HEK293 (cell line): ENCODE measurements around the gene CYP4F2.

ENCODE experiments used
- GLI2 ChIP-seq: fragments of 450-650 bp; formaldehyde crosslinking; IDR thresholded peaks from 2 replicates; pipeline ENCODE4; 2017; ENCODE audit warnings: missing biosample characterization, missing genetic modification characterization, low read depth, borderline replicate concordance
- GLI4 ChIP-seq: fragments of 450-650 bp; formaldehyde crosslinking; IDR thresholded peaks from 2 replicates; pipeline ENCODE4 v1.5.1; 2016; ENCODE audit warnings: missing biosample characterization, missing genetic modification characterization
- KLF16 ChIP-seq: fragments of 450-650 bp; formaldehyde crosslinking; IDR thresholded peaks from 2 replicates; pipeline ENCODE4 v1.5.1; 2017; ENCODE audit warnings: missing biosample characterization, missing genetic modification characterization
- OSR2 ChIP-seq: fragments of 450-650 bp; formaldehyde crosslinking; IDR thresholded peaks from 2 replicates; pipeline ENCODE4 v1.5.1; 2016; ENCODE audit warnings: missing biosample characterization, missing genetic modification characterization
- SCRT1 ChIP-seq: fragments of 450-650 bp; formaldehyde crosslinking; IDR thresholded peaks from 2 replicates; pipeline ENCODE4 v1.5.1; 2016; ENCODE audit warnings: missing biosample characterization, missing genetic modification characterization, borderline replicate concordance
- ZEB2 ChIP-seq: fragments of 450-650 bp; formaldehyde crosslinking; IDR thresholded peaks from 2 replicates; pipeline ENCODE4 v1.5.1; 2016; ENCODE audit warnings: missing biosample characterization, missing genetic modification characterization
- ZFP69B ChIP-seq: fragments of 450-650 bp; formaldehyde crosslinking; IDR thresholded peaks from 2 replicates; pipeline ENCODE4 v1.5.1; 2016; ENCODE audit warnings: missing biosample characterization, missing genetic modification characterization
- ZIC2 ChIP-seq: fragments of 450-650 bp; formaldehyde crosslinking; IDR thresholded peaks from 2 replicates; pipeline ENCODE4 v1.5.1; 2016; ENCODE audit warnings: missing biosample characterization, missing genetic modification characterization
- ZNF155 ChIP-seq: fragments of 450-650 bp; formaldehyde crosslinking; IDR thresholded peaks from 2 replicates; pipeline ENCODE4 v1.5.1; 2016; ENCODE audit warnings: missing biosample characterization, missing genetic modification characterization
- ZNF223 ChIP-seq: fragments of 450-650 bp; formaldehyde crosslinking; IDR thresholded peaks from 2 replicates; pipeline ENCODE4 v1.5.1; 2016; ENCODE audit warnings: missing biosample characterization, missing genetic modification characterization
- ZNF23 ChIP-seq: fragments of 450-650 bp; formaldehyde crosslinking; IDR thresholded peaks from 2 replicates; pipeline ENCODE4 v1.5.1; 2016; ENCODE audit warnings: missing biosample characterization, missing genetic modification characterization, borderline replicate concordance
- ZNF274 ChIP-seq, 2 experiments: fragments of 200-500 bp in 1 of 2; fragments of 450-650 bp in 1 of 2; sonication (Bioruptor generic) in 1 of 2; formaldehyde crosslinking in 1 of 2; IDR thresholded peaks; 2 replicates each; pipeline versions ENCODE4 v1.5.1 to v1.6.1; 2014 to 2016; ENCODE audit warnings: borderline replicate concordance in 1 of 2, inconsistent platforms in 1 of 2, low read length in 1 of 2, missing biosample characterization in 1 of 2, missing genetic modification characterization in 1 of 2
- ZNF292 ChIP-seq: fragments of 450-650 bp; formaldehyde crosslinking; IDR thresholded peaks from 2 replicates; pipeline ENCODE4 v1.5.1; 2016; ENCODE audit warnings: low read depth, missing biosample characterization, missing genetic modification characterization, borderline replicate concordance
- ZNF37A ChIP-seq: fragments of 450-650 bp; IDR thresholded peaks from 2 replicates; pipeline ENCODE4 v1.5.1; 2018; ENCODE audit warnings: missing biosample characterization, missing genetic modification characterization
- ZNF423 ChIP-seq: fragments of 450-650 bp; formaldehyde crosslinking; IDR thresholded peaks from 2 replicates; pipeline ENCODE4 v1.5.1; 2016; ENCODE audit warnings: missing biosample characterization, missing genetic modification characterization
- ZNF433 ChIP-seq: fragments of 450-650 bp; formaldehyde crosslinking; IDR thresholded peaks from 2 replicates; pipeline ENCODE4 v1.5.1; 2016; ENCODE audit warnings: missing biosample characterization, missing genetic modification characterization, low read depth
- ZNF473 ChIP-seq: fragments of 450-650 bp; formaldehyde crosslinking; IDR thresholded peaks from 2 replicates; pipeline ENCODE4 v1.5.1; 2017; ENCODE audit warnings: missing biosample characterization, missing genetic modification characterization
- ZNF76 ChIP-seq: fragments of 450-650 bp; formaldehyde crosslinking; IDR thresholded peaks from 2 replicates; pipeline ENCODE4; 2016; ENCODE audit warnings: low read depth, missing biosample characterization, missing genetic modification characterization, borderline replicate concordance
- ZSCAN23 ChIP-seq: fragments of 450-650 bp; formaldehyde crosslinking; IDR thresholded peaks from 2 replicates; pipeline ENCODE4 v1.5.1; 2016; ENCODE audit warnings: missing biosample characterization, missing genetic modification characterization
- ZXDB ChIP-seq: fragments of 450-650 bp; formaldehyde crosslinking; IDR thresholded peaks from 2 replicates; pipeline ENCODE4 v1.5.1; 2016; ENCODE audit warnings: missing biosample characterization, missing genetic modification characterization
- TF ChIP-seq, protein P1 (sequence below): fragments of 450-650 bp; formaldehyde crosslinking; IDR thresholded peaks from 2 replicates; pipeline ENCODE4 v1.5.1; 2017; ENCODE audit warnings: missing biosample characterization, missing genetic modification characterization
- TF ChIP-seq, protein P2 (sequence below): fragments of 450-650 bp; formaldehyde crosslinking; IDR thresholded peaks from 2 replicates; pipeline ENCODE4 v1.5.1; 2016; ENCODE audit warnings: missing biosample characterization, missing genetic modification characterization
- TF ChIP-seq, protein P3 (sequence below): fragments of 450-650 bp; formaldehyde crosslinking; IDR thresholded peaks from 2 replicates; pipeline ENCODE4 v1.5.1; 2016; ENCODE audit warnings: missing biosample characterization, missing genetic modification characterization, low read depth
- TF ChIP-seq, protein P4 (sequence below): fragments of 450-650 bp; formaldehyde crosslinking; IDR thresholded peaks from 2 replicates; pipeline ENCODE4 v1.5.1; 2016; ENCODE audit warnings: missing biosample characterization, missing genetic modification characterization
- TF ChIP-seq, protein P5 (sequence below): fragments of 450-650 bp; formaldehyde crosslinking; IDR thresholded peaks from 2 replicates; pipeline ENCODE4 v1.5.1; 2016; ENCODE audit warnings: missing biosample characterization, missing genetic modification characterization, low read depth
- TF ChIP-seq, protein P6 (sequence below): fragments of 450-650 bp; formaldehyde crosslinking; IDR thresholded peaks from 2 replicates; pipeline ENCODE4 v1.5.1; 2016; ENCODE audit warnings: missing biosample characterization, missing genetic modification characterization

The CYP4F2 gene

DNA sequence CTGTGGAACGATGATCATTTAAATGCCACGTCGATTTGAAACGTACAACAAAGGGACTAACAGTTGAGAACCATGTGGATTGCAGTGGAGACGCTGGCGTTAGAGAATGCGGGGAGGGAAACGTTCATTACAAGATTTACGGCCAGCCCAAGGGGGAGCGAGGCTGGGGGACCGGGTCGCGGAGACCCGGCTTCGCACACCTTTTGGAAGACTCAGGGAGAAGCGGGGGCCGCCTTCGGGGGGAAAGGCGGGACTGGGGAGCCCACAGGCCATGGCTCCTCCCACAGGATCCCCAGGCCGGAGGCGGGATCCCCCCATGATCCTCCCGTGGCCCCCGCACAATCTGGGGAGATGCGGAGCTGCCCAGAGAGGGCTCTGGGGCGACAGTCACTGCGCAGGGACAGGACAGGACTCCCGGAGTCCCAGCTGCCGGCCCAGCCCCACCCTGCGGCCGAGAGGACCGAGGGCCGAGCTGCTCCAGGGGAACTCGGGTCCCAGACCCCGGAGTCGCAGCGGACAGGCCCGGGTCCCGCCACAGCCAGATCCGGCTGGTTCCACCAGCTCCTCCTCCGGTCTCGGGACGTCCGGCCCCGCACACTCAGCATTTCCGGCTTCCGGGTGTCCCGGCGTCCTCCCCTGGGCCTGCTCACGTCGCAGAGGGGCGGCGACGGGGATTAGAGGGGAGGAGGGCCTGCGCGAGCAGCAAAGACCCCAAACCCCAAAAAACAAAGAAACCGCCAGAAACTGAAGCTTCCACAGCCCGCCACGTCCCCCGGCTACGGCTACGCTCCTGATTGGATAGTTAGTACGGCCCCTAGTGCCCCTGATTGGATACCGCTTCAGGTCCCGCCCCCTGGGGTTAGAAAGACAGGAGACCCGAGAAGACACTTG, 61.3 kb downstream of the CYP4F2 start (continued):
- TF ChIP-seq ZNF274 (IDR thresholded peaks at IDR 0.05; ENCODE audit: low read length), result no peak
- TF ChIP-seq ZNF274 (tag by site-specific recombination; IDR thresholded peaks at IDR 0.05; ENCODE audit: borderline replicate concordance), result no peak
- TF ChIP-seq, protein P1, sequence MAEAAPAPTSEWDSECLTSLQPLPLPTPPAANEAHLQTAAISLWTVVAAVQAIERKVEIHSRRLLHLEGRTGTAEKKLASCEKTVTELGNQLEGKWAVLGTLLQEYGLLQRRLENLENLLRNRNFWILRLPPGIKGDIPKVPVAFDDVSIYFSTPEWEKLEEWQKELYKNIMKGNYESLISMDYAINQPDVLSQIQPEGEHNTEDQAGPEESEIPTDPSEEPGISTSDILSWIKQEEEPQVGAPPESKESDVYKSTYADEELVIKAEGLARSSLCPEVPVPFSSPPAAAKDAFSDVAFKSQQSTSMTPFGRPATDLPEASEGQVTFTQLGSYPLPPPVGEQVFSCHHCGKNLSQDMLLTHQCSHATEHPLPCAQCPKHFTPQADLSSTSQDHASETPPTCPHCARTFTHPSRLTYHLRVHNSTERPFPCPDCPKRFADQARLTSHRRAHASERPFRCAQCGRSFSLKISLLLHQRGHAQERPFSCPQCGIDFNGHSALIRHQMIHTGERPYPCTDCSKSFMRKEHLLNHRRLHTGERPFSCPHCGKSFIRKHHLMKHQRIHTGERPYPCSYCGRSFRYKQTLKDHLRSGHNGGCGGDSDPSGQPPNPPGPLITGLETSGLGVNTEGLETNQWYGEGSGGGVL (tag by site-specific recombination), result peak; percentile 39; the same call in 1 of the 2 replicates
- no peak for TF ChIP-seq GLI4 (tag by site-specific recombination)
- TF ChIP-seq, protein P2, sequence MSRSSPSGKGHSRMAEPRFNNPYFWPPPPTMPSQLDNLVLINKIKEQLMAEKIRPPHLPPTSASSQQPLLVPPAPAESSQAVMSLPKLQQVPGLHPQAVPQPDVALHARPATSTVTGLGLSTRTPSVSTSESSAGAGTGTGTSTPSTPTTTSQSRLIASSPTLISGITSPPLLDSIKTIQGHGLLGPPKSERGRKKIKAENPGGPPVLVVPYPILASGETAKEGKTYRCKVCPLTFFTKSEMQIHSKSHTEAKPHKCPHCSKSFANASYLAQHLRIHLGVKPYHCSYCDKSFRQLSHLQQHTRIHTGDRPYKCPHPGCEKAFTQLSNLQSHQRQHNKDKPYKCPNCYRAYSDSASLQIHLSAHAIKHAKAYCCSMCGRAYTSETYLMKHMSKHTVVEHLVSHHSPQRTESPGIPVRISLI (tag by site-specific recombination), result no peak
- TF ChIP-seq ZNF473 (tag by site-specific recombination), result no peak
- no peak for TF ChIP-seq SCRT1
- TF ChIP-seq ZNF76, result peak; percentile 85
- no peak for TF ChIP-seq ZNF433 (tag by site-specific recombination)
- no peak for TF ChIP-seq ZIC2 (tag by site-specific recombination)
- TF ChIP-seq OSR2 (tag by site-specific recombination), result 0 out of 2 replicates have a peak, but pooled peaks have one; percentile 13
- TF ChIP-seq, protein P3, sequence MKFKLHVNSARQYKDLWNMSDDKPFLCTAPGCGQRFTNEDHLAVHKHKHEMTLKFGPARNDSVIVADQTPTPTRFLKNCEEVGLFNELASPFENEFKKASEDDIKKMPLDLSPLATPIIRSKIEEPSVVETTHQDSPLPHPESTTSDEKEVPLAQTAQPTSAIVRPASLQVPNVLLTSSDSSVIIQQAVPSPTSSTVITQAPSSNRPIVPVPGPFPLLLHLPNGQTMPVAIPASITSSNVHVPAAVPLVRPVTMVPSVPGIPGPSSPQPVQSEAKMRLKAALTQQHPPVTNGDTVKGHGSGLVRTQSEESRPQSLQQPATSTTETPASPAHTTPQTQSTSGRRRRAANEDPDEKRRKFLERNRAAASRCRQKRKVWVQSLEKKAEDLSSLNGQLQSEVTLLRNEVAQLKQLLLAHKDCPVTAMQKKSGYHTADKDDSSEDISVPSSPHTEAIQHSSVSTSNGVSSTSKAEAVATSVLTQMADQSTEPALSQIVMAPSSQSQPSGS, result no peak
- no peak for TF ChIP-seq ZNF23 (tag by site-specific recombination)
- TF ChIP-seq, protein P4, sequence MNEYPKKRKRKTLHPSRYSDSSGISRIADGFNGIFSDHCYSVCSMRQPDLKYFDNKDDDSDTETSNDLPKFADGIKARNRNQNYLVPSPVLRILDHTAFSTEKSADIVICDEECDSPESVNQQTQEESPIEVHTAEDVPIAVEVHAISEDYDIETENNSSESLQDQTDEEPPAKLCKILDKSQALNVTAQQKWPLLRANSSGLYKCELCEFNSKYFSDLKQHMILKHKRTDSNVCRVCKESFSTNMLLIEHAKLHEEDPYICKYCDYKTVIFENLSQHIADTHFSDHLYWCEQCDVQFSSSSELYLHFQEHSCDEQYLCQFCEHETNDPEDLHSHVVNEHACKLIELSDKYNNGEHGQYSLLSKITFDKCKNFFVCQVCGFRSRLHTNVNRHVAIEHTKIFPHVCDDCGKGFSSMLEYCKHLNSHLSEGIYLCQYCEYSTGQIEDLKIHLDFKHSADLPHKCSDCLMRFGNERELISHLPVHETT, result no peak
- 0 out of 2 replicates have a peak, but pooled peaks have one; percentile 30 for TF ChIP-seq ZFP69B (tag by site-specific recombination)
- peak; percentile 75 for TF ChIP-seq KLF16 (tag by site-specific recombination)
- TF ChIP-seq GLI2 (tag by site-specific recombination), result no peak
- TF ChIP-seq, protein P5, sequence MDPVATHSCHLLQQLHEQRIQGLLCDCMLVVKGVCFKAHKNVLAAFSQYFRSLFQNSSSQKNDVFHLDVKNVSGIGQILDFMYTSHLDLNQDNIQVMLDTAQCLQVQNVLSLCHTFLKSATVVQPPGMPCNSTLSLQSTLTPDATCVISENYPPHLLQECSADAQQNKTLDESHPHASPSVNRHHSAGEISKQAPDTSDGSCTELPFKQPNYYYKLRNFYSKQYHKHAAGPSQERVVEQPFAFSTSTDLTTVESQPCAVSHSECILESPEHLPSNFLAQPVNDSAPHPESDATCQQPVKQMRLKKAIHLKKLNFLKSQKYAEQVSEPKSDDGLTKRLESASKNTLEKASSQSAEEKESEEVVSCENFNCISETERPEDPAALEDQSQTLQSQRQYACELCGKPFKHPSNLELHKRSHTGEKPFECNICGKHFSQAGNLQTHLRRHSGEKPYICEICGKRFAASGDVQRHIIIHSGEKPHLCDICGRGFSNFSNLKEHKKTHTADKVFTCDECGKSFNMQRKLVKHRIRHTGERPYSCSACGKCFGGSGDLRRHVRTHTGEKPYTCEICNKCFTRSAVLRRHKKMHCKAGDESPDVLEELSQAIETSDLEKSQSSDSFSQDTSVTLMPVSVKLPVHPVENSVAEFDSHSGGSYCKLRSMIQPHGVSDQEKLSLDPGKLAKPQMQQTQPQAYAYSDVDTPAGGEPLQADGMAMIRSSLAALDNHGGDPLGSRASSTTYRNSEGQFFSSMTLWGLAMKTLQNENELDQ (tag by site-specific recombination), result no peak
- TF ChIP-seq, protein P6, sequence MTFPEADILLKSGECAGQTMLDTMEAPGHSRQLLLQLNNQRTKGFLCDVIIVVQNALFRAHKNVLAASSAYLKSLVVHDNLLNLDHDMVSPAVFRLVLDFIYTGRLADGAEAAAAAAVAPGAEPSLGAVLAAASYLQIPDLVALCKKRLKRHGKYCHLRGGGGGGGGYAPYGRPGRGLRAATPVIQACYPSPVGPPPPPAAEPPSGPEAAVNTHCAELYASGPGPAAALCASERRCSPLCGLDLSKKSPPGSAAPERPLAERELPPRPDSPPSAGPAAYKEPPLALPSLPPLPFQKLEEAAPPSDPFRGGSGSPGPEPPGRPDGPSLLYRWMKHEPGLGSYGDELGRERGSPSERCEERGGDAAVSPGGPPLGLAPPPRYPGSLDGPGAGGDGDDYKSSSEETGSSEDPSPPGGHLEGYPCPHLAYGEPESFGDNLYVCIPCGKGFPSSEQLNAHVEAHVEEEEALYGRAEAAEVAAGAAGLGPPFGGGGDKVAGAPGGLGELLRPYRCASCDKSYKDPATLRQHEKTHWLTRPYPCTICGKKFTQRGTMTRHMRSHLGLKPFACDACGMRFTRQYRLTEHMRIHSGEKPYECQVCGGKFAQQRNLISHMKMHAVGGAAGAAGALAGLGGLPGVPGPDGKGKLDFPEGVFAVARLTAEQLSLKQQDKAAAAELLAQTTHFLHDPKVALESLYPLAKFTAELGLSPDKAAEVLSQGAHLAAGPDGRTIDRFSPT, result no peak
- TF ChIP-seq ZNF155 (tag by site-specific recombination), result no peak
- TF ChIP-seq ZXDB, result peak; percentile 65
- TF ChIP-seq ZNF292, result no peak
- TF ChIP-seq ZNF223, result no peak
- TF ChIP-seq ZNF423 (tag by site-specific recombination), result no peak
- TF ChIP-seq ZEB2 (tag by site-specific recombination), result peak; percentile 59; the same call in 1 of the 2 replicates
- no peak for TF ChIP-seq ZSCAN23 (tag by site-specific recombination)
- no peak for TF ChIP-seq ZNF37A (tag by site-specific recombination)
